GM21737 (cell line): ENCODE measurements around the gene JADE1.
A peak's percentile ranks its signal among the peaks of the same experiment; 100 is the strongest.

Source experiments
- ATAC-seq: cut with Tn5 transposase; IDR thresholded peaks from one replicate; pipeline ENCODE4 v1.9.1; 2021; ENCODE audit warnings: mild to moderate bottlenecking, moderate library complexity; ENCODE audit not compliant: unreplicated experiment

JADE1 gene

DNA sequence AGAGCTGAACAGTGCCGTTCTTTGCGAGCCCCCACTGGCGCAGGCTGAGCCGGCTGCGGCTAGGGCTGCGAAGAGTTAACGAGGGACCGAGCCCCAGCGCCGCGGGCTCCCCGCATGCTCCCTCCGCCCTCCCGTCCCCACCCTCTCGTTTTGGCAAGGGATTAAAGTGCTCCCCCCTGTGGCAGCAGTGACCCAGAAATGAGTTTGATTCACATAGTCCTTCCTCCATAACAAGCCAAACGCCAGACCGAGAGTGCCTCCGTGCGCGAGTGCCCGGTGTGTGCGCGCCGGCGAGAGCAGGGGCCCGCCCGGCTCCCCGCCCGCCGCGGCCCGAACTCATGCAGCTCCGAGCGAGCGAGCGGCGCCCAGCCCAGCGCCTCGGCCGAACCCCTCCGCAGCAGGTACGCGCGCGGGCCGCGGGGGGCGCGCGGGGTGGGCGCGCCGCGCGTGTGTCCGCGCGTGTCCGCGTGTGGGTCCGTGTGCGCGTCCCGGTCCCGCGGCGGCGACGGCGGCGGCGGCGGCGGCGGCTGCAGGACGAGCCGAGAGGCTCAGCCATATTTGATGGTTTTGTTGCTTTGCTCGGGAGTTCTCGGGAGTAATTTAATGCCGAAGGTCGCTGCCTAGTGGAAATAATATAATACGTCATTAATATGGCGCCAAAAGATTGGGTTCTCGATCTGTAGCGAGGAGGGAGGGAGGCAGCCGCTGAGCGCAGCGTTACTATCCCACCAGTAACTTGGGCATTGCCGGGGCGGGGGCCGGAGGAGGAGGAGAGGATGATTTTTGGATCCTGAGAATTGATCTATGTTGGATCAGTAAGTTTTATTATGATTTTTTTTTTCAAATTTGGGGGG lies at the start of gene JADE1:
JADE1 (plus strand) TSS at position 224 of the 854 bp plus-strand sequence. CDS start 22,059 bp downstream, outside the sequence.
- peak; percentile 53 for ATAC-seq

GRCh38 chr4:128766781-128767180 lies 42.7 kb upstream of the JADE1 start:
- no peak for ATAC-seq

DNA sequence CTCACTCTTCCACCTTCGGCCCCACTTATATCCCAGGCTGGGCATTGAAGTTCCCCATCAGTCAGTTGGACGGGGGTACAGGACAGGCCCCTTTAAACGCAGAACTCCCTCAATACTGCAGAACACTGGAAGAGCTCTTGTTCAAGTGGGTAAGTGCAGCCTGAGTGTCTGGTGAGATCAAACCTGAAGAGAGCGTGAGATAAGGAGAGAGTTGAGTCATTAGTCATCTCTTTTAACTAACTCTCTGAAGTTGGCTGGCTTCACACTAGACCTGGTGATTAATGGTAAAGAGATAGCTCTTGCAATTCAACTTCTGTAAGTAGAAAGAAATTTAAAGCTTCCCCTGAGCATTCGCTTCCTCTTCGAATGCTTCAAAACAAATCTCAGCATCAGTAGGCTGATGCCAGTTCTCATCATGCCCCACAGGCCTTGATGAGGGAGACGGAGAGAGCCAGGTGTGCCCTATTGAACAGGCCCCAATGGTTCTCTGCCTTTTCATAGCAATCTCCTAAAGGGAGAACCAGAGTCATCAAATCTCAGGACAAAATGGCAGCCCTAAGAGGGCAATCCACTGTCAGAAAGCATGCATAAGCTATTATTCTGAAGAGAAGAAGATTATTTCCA lies 41.0 kb upstream of the JADE1 start:
- ATAC-seq, result no peak

DNA sequence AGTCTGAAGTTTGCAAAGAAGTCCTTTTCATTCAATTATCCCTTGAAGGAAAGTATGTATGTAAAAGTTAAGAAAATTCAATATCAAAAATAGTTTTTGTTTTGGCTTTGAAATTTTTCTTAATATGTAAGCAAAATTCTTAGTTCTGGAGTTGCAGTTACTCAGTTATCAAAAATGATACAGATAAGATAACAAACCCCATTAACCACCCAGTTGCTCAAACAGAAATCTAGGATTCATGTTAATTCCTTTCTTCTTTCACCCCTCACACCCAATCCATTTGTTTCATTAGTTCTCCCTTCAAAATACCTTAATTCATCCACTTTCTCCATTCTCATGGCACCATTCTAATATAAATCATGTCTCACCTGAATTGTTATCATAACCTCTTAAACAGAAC lies 40.5 kb upstream of the JADE1 start:
- ATAC-seq, result no peak

- ATAC-seq, result no peak
Observed at GRCh38 chr4:128770807-128771206, 38.7 kb upstream of the JADE1 start.

GRCh38 chr4:128775477-128775876 lies 34.0 kb upstream of the JADE1 start:
- ATAC-seq, result no peak

GRCh38 chr4:128775916-128776315 lies 33.6 kb upstream of the JADE1 start:
- no peak for ATAC-seq

DNA sequence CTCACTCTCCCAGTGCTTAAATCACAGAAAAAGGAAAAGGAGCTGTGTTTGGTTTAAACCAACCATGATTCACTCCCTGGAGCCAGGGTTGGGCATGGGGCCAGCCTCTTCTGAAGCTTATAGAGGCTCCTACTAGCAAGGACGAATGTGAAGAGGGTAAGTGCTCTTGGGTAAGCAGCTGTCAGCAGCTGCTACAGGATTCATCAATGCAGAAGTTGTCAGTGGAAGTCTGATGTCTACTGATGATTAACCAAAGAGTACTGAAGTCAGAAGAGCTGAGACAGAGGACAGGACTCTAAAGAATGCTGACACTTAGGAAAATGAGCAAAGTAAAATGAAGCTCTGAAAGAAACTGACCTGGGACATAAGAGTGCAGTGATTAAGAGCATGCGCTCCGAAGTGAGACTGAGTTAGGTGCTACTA lies 32.7 kb upstream of the JADE1 start:
- no peak for ATAC-seq

GRCh38 chr4:128780688-128781087 lies 28.8 kb upstream of the JADE1 start:
- no peak for ATAC-seq

GRCh38 chr4:128782076-128782715 lies 27.3 kb upstream of the JADE1 start:
- ATAC-seq, result no peak

GRCh38 chr4:128782875-128783614 lies 26.5 kb upstream of the JADE1 start:
- ATAC-seq, result no peak

DNA sequence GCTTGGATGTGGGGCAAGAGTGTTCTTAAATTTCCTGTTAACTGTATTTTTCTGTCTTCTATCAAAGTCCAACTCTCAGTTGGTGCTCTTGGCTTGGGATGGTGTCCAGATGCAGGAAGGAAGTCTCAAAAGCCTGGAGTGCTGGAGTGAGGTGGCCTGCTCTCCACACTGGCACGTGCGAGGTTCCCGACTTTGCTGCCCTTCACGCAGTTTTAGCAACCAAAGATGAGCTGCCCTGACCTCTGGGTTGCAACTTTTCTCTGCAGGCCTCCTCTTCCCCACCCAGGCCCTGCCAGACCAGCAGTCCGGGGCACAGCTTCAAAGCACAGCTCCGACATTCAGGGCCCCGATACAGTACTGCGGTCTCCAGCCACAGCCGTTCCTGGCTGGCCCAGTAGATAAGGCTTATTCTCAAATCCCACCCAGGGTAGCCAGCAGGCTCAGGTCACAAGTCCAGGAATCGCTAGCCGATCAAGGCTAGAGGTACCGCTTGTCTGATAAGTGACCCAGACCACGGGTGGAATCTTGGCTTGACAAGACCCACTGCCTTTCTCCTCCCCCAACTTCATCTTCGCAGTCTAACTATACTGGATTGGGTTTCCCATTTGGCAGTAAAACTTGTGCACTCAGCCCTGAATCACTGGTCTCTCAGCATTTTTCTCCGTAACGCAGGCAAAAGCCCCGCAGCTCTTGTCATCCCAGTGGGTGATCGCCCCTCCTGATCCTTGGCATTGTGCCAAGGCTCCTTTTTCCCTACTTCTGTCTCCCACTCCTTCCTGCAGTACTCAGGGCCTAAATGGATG lies 21.8 kb upstream of the JADE1 start:
- ATAC-seq, result no peak

- ATAC-seq, result no peak
Observed at GRCh38 chr4:128793859-128794672, 15.4 kb upstream of the JADE1 start.

DNA sequence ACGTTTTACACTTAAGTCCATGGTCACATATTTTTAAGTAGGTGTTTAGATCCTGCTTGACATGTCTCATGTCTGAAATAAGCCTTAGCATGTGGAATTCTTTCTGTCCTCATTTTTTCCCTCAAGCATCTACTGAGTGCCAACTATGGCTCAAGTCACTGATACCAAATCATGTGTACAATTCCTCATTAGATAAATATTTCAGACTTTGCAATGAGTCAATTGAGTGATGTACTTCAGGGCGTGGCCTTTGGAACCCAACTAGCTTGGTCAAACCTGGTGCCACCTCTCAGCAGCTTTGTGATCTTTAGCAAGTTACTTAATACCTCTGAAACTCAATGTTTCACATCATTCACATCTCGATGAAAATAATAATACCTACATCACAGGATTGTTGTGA lies 12.6 kb upstream of the JADE1 start:
- ATAC-seq, result no peak

DNA sequence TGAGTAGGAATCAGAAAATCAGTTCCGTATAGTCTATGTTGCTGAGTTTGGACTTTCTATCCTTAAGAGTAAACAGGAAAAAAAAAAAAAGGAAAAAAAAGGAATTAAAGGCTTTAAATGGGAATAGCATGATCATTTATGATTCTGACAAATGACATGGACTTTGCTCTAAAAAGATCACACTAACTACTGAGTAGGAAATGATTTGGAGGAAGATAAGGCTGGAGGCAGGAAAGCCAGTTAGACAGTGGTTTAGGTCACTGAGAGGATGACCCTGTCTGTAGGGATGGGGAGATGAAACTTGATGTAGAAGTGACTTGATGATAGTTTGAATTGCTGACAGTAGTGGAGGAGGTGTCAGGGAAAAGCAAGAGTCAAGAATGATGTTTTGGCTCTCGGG lies 9.2 kb upstream of the JADE1 start:
- ATAC-seq, result no peak

DNA sequence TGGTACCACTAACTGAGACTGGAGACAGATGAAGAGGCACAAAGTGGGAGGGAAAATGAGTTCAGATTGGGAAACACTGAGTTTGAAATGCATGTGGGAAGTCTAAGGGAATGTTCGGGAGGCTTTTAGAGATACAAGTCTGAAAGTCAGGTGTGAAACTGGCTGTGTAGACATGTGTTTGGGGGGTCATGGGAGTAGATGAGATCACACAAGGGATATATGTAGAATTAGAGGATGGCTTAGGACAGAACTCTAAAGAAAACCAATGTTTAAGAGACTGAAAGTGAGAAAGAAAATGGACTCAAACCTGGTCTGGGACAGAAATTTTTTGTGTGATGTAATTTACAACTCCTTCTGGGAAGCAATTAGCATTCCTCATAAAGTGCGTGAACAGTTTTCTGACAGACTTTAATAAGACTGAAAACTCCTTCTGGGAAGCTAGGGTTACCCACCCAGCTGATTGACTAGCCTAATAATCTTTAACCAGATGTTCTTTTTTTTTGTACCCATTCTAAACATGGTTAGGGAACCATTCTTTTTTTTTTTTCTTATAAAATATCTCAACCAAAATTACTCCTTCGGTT lies 8.7 kb upstream of the JADE1 start:
- ATAC-seq, result no peak

DNA sequence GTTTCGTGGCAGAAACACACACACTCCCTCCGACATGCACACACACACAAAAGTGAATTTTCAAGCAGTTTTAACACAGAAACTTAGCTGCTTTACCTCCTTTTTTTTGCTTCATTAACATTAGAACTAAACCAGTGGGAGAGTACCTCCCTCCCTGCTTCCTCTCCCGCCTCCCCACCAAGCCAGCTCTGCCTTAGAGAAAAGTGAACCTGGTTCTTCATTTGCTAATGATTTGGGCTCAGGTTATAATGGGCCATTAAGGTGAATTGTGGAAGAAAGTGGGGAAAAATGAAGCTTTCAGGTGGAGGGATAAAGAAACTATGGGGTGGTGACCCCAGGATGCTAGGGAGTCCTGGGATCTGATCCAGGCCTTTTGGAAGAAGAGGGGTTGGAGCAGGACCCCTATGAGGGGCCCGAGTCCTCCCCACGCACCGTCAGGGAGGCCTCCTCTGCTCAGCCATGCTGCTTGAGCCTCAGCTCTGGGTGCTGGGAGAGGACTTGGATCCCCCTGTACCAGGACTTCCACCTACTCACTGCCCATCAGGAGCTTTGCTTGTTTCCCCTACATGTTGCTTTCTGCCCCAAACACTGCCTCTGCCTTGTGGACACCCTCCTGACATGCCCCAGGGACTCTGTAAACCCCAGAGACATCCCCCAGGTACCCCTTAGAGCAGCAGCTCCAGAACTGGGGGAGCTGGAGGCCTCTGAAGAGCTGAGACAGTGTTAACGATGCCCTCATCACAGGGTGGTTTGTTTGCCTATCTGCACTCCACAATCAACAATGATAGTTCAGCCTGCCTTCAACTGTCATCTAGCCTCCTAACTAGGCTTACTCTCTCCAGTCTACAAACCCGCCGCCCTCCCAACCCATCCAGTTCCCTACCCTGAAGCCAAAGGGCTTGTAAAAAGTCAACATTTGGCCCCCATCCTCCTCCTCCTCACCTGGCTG lies 6.5 kb upstream of the JADE1 start:
- no peak for ATAC-seq

DNA sequence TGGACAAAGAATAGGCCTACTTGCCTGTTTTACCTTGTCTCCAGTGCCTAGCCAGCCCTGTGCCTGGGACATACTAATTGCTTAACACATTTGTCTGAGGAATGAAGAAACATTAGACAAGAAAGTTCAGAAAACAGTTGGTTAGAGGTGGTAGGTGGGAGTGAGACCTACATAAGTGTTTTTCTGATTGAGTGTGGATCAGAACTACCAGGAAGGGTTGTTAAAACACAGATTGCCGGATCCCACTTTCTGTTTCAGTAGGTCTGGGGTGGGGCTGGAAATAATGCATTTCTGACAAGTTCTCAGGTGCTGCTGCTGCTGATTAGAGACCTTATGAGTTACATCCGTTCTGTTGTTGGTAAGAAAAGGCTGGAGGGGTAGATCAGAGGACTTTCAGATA lies 5.7 kb upstream of the JADE1 start:
- ATAC-seq, result no peak
